Measurements from ENCODE around the gene SOBP.

DNA sequence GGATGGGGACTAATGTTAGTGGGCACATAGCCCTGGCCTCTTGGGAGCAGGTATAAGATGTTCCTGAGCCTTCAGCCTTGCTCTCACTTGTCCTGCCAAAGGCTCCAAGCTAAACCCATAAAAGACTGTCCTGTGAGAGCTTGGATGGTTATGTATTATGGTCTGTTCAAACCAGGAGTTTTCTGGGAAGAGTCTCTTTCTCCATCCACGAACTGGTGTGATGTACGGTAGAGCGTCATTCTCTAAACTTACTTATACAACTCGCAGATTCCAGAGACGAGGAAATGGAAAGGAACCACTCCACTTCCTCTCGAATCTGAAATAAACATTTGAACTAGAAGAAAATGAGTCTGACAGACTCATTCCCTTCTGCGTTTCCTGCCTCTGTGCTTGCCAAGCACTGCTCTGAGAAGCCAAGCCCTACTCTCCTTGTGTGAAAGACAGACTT, 5.3 kb downstream of the SOBP start:
- no peak for TF ChIP-seq SUZ12 (IDR thresholded peaks at IDR 0.05; ENCODE audit: extremely low read depth, insufficient read depth, insufficient read length)
- TF ChIP-seq YY1 (IDR thresholded peaks at IDR 0.05; ENCODE audit: insufficient read depth, insufficient read length) = no peak
